ENCODE results near the gene FOXJ3. TPM values are rescaled to one million over a fixed set of nuclear protein-coding genes. Genes with fewer than 3 reads are reported as not detected.

Gene FOXJ3
- total RNA-seq, 2 experiments from 2014 or later: 41.5 to 44.5 TPM

- H3K36me3 Mint-ChIP-seq (ENCODE audit: low read depth): peaks cover 52% of the 10 kb centered on the region
- CTCF ChIA-PET: no interaction called here
Measured at GRCh38 chr1:42198251-42198650, 136.8 kb downstream of the FOXJ3 start.

DNA sequence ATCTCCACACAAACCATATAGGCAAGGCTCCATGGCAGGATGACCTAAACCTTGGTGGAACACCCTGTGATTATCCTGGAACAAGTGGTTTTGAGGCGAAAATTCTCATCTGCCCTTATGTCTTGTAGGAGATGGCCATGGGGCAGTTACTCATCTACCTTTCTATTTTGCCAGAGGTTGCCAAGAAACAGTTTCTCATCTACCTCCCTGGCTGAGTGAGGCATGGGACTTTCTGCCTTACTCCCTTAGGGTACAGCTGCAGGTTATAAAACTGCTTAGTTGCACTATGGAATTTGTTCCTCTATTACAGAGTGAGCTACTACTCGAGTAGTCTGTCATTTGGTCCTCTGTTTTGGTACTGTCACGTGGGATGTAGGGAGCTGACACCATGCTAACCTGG lies 139.2 kb downstream of the FOXJ3 start:
- Mint-ChIP-seq H3K36me3 (ENCODE audit: low read depth) (peaks cover 38% of the 10 kb centered on the region), H3K4me1 (ENCODE audit: low read depth) (peaks cover 12% of the 10 kb centered on the region), H3K4me3 (no peak overlapping the region), H3K9me3 (ENCODE audit: insufficient read depth) (no peaks in the 10 kb centered on the region), H3K27ac (no peak overlapping the region), H3K27me3 (ENCODE audit: low read depth) (no peaks in the 10 kb centered on the region)
- POLR2A ChIA-PET: no interaction called here
- DNase-seq (no peak), ATAC-seq (no peak)
- CTCF ChIA-PET: interaction anchor here (1.7 kb wide), 1 partner anchor 22 kb away, joined by 7 read pairs; no protein-coding TSS in a partner anchor

More at GRCh38 chr1:42198251-42198650, 136.8 kb downstream of the FOXJ3 start:
- H3K9me3 Mint-ChIP-seq (ENCODE audit: insufficient read depth): peaks cover 5% of the 10 kb centered on the region
- H3K4me1 Mint-ChIP-seq (ENCODE audit: low read depth): no peaks in the 10 kb centered on the region
- H3K27me3 Mint-ChIP-seq (ENCODE audit: low read depth): no peaks in the 10 kb centered on the region
- POLR2A ChIA-PET: no interaction called here
- no peak overlapping the region for H3K4me3 Mint-ChIP-seq
- no peak overlapping the region for H3K27ac Mint-ChIP-seq
- ATAC-seq (no peak), DNase-seq (no peak)

DNA sequence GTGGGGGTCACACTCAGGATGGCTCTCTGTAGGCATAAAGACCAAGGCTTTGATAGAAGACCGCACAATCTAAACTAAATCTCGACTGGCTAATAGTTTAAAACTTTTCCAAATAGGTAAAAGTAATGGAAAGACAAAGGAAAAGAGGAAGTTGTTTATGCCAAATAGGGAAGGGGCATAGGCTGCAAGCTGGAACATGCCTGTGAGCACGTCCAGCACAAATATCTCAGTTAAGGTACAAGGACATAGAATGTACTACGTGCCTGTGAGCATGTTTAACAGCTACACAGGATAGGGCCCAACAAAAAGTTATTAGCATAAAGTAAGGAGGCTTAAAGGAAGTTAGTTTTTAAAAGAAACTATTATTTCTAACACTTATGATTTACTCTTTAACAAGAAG lies 142.9 kb downstream of the FOXJ3 start:
- H3K4me3 Mint-ChIP-seq: no peak overlapping the region
- ChIA-PET POLR2A (no interaction called here), CTCF (interaction anchor here (1.0 kb wide), 1 partner anchor 19 kb away, joined by 5 read pairs; no protein-coding TSS in a partner anchor)
- no peak overlapping the region for H3K27ac Mint-ChIP-seq
- H3K27me3 Mint-ChIP-seq (ENCODE audit: low read depth): no peaks in the 10 kb centered on the region
- no peaks in the 10 kb centered on the region for H3K9me3 Mint-ChIP-seq (ENCODE audit: insufficient read depth)
- ATAC-seq (no peak), DNase-seq (no peak)
- H3K36me3 Mint-ChIP-seq (ENCODE audit: low read depth): peaks cover 31% of the 10 kb centered on the region
- H3K4me1 Mint-ChIP-seq (ENCODE audit: low read depth): peaks cover 12% of the 10 kb centered on the region

DNA sequence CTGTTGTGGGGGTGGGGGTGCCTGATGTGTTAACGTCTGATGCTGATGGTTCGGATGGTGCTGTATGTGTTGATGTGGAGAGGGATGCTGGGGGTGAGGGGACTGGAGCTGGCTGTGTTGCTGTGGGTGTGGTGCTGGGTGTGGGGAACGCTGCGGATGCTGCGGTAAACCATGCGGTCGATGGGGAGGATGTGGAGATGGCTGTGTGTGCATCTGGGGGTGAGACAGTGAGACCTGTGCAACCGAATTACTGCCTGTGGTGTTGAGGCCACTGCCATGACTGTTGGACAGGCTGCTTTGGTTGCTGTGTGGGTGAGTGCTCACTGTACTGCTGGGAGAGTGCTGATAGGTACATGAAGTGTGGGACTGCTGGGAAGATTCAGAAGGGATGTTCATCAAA lies 143.7 kb downstream of the FOXJ3 start:
- CTCF ChIA-PET: interaction anchor here (0.9 kb wide), 1 partner anchor 18 kb away, joined by 3 read pairs; no protein-coding TSS in a partner anchor

GRCh38 chr1:42189931-42190853 lies 144.8 kb downstream of the FOXJ3 start:
- Mint-ChIP-seq H3K4me1 (ENCODE audit: low read depth) (peaks cover 12% of the 10 kb centered on the region), H3K27ac (no peak overlapping the region), H3K4me3 (no peak overlapping the region), H3K9me3 (ENCODE audit: insufficient read depth) (no peaks in the 10 kb centered on the region), H3K27me3 (ENCODE audit: low read depth) (no peaks in the 10 kb centered on the region), H3K36me3 (ENCODE audit: low read depth) (peaks cover 38% of the 10 kb centered on the region)
- CTCF ChIA-PET: interaction anchor here (0.9 kb wide), 1 partner anchor 17 kb away, joined by 3 read pairs; no protein-coding TSS in a partner anchor
- DNase-seq (no peak), ATAC-seq (no peak)
- POLR2A ChIA-PET: no interaction called here

More for the DNA sequence above, 143.7 kb downstream of the FOXJ3 start:
- POLR2A ChIA-PET: no interaction called here
- Mint-ChIP-seq H3K27me3 (ENCODE audit: low read depth) (no peaks in the 10 kb centered on the region), H3K27ac (no peak overlapping the region), H3K36me3 (ENCODE audit: low read depth) (peaks cover 30% of the 10 kb centered on the region), H3K4me1 (ENCODE audit: low read depth) (peaks cover 12% of the 10 kb centered on the region), H3K9me3 (ENCODE audit: insufficient read depth) (no peaks in the 10 kb centered on the region), H3K4me3 (no peak overlapping the region)
- no peak for DNase-seq
- ATAC-seq: no peak

DNA sequence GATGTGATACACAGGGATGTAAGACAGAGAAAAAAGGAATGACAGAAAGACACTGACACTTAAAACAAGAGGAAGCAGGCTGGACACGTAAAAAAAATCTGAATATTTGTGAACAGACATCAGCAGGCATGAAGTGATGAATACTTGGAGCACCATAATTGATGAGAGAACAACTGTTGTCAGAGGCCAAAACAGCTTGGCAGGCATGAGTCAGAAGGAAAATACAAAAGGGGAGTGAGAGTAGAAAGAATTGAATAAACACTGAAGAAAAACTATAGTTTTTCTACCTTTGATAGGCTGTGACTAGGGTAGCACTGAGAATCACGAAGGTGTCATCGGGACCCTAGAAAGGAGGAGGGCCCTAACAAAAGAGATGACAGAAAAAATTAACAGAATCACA lies 148.9 kb downstream of the FOXJ3 start:
- peaks cover 2% of the 10 kb centered on the region for H3K4me1 Mint-ChIP-seq (ENCODE audit: low read depth)
- no peaks in the 10 kb centered on the region for H3K9me3 Mint-ChIP-seq (ENCODE audit: insufficient read depth)
- H3K27me3 Mint-ChIP-seq (ENCODE audit: low read depth): no peaks in the 10 kb centered on the region
- no peak overlapping the region for H3K4me3 Mint-ChIP-seq
- ATAC-seq (no peak), DNase-seq (no peak)
- CTCF ChIA-PET: interaction anchor here (2.8 kb wide), 1 partner anchor 13 kb away, joined by 13 read pairs; no protein-coding TSS in a partner anchor
- no peak overlapping the region for H3K27ac Mint-ChIP-seq
- peaks cover 31% of the 10 kb centered on the region for H3K36me3 Mint-ChIP-seq (ENCODE audit: low read depth)
- POLR2A ChIA-PET: no interaction called here

DNA sequence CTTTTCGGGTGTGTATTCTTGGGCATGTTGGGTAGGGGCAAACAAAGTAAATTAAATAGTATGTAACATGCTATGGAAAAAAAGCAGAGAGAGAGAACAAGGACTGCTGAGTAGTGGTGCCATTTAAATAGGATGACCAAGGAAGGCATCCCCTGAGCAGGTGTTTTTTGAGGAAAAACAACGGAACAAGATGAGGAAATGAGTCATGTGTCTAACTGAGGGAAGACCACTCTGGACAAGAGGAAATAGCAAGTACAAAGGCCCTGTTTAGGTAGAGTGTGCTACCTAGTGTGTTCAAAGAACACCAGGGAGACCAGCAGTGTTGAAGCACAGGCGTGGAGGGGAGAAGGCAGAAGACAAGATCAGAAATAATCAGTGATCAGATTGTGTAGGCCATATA lies 150.4 kb downstream of the FOXJ3 start:
- no peaks in the 10 kb centered on the region for H3K9me3 Mint-ChIP-seq (ENCODE audit: insufficient read depth)
- peaks cover 34% of the 10 kb centered on the region for H3K36me3 Mint-ChIP-seq (ENCODE audit: low read depth)
- H3K27me3 Mint-ChIP-seq (ENCODE audit: low read depth): no peaks in the 10 kb centered on the region
- no peak overlapping the region for H3K4me3 Mint-ChIP-seq
- POLR2A ChIA-PET: no interaction called here
- peaks cover 4% of the 10 kb centered on the region for H3K4me1 Mint-ChIP-seq (ENCODE audit: low read depth)
- H3K27ac Mint-ChIP-seq: no peak overlapping the region
- CTCF ChIA-PET: interaction anchor here (2.8 kb wide), 1 partner anchor 11 kb away, joined by 13 read pairs; no protein-coding TSS in a partner anchor
- DNase-seq: no peak
- no peak for ATAC-seq

DNA sequence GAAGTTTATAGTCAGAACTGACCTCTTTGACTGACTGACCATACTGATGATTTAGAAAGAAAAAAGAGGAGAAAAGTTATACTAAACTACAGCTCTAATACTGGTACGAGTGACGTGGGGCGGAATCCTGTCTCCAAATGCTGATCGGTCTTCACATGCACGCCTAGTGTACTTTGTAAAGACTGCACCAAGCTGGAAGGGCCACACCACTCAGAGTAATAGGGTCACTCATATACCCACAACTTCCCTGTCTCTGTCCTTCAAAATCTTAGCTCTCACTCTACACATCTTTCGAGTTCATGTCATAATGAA lies 151.1 kb downstream of the FOXJ3 start:
- no peak for DNase-seq
- Mint-ChIP-seq H3K4me1 (ENCODE audit: low read depth) (peaks cover 5% of the 10 kb centered on the region), H3K27ac (no peak overlapping the region), H3K4me3 (no peak overlapping the region), H3K9me3 (ENCODE audit: insufficient read depth) (no peaks in the 10 kb centered on the region), H3K36me3 (ENCODE audit: low read depth) (peaks cover 35% of the 10 kb centered on the region), H3K27me3 (ENCODE audit: low read depth) (no peaks in the 10 kb centered on the region)
- ChIA-PET CTCF (interaction anchor here (2.8 kb wide), 1 partner anchor 10 kb away, joined by 13 read pairs; no protein-coding TSS in a partner anchor), POLR2A (no interaction called here)
- ATAC-seq: no peak

GRCh38 chr1:42183210-42183956 lies 151.7 kb downstream of the FOXJ3 start:
- Mint-ChIP-seq H3K4me1 (ENCODE audit: low read depth) (peaks cover 5% of the 10 kb centered on the region), H3K27ac (no peak overlapping the region), H3K9me3 (ENCODE audit: insufficient read depth) (no peaks in the 10 kb centered on the region), H3K36me3 (ENCODE audit: low read depth) (peaks cover 35% of the 10 kb centered on the region), H3K27me3 (ENCODE audit: low read depth) (no peaks in the 10 kb centered on the region), H3K4me3 (no peak overlapping the region)
- POLR2A ChIA-PET: no interaction called here
- CTCF ChIA-PET: interaction anchor here (1.1 to 2.8 kb wide), 2 partner anchors 10 kb away, joined by 5 to 13 read pairs; no protein-coding TSS in a partner anchor
- ATAC-seq (no peak), DNase-seq (no peak)

- no peaks in the 10 kb centered on the region for H3K27me3 Mint-ChIP-seq (ENCODE audit: low read depth)
- POLR2A ChIA-PET: no interaction called here
- no peak overlapping the region for H3K27ac Mint-ChIP-seq
- H3K36me3 Mint-ChIP-seq (ENCODE audit: low read depth): peaks cover 25% of the 10 kb centered on the region
- CTCF ChIA-PET: no interaction called here
- H3K4me1 Mint-ChIP-seq (ENCODE audit: low read depth): peaks cover 5% of the 10 kb centered on the region
- no peak overlapping the region for H3K4me3 Mint-ChIP-seq
- DNase-seq (no peak), ATAC-seq (no peak)
- H3K9me3 Mint-ChIP-seq (ENCODE audit: insufficient read depth): no peaks in the 10 kb centered on the region
Measured at GRCh38 chr1:42181687-42182086, 153.3 kb downstream of the FOXJ3 start.

- POLR2A ChIA-PET: no interaction called here
- H3K4me1 Mint-ChIP-seq (ENCODE audit: low read depth): peaks cover 5% of the 10 kb centered on the region
- no peak for ATAC-seq
Measured at GRCh38 chr1:42179900-42180329, 155.1 kb downstream of the FOXJ3 start.

DNA sequence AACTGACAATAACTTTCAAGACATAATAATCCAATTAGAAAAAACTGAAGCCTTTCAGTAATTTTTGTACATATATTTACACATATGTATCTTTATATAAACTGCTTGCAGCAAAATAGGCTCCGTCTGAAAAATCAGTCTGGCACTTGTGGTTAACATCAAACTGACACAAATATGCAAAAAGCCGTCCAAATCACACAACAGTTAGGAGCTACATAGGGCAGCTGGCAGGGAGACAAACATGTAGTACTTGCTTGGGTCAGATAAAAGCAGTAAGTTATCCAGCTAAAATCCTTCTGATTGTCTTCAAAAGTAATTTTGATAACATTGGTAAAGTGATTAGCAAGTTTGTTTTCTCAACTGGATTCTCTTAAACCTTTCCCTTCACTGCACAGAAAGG lies 155.8 kb downstream of the FOXJ3 start:
- ChIA-PET CTCF (no interaction called here), POLR2A (no interaction called here)
- Mint-ChIP-seq H3K4me1 (ENCODE audit: low read depth) (peaks cover 5% of the 10 kb centered on the region), H3K9me3 (ENCODE audit: insufficient read depth) (no peaks in the 10 kb centered on the region), H3K27ac (no peak overlapping the region), H3K4me3 (no peak overlapping the region), H3K36me3 (ENCODE audit: low read depth) (peaks cover 14% of the 10 kb centered on the region), H3K27me3 (ENCODE audit: low read depth) (no peaks in the 10 kb centered on the region)
- ATAC-seq (no peak), DNase-seq (no peak)

More at GRCh38 chr1:42179900-42180329, 155.1 kb downstream of the FOXJ3 start:
- H3K36me3 Mint-ChIP-seq (ENCODE audit: low read depth): peaks cover 17% of the 10 kb centered on the region
- no peaks in the 10 kb centered on the region for H3K9me3 Mint-ChIP-seq (ENCODE audit: insufficient read depth)
- H3K4me3 Mint-ChIP-seq: no peak overlapping the region
- no peak for DNase-seq
- H3K27ac Mint-ChIP-seq: no peak overlapping the region
- H3K27me3 Mint-ChIP-seq (ENCODE audit: low read depth): no peaks in the 10 kb centered on the region
- CTCF ChIA-PET: no interaction called here
